Raji (cell line): ENCODE data around the gene SCN4A.

Experiments used
- POLR2A ChIP-seq: IDR thresholded peaks from 2 replicates; pipeline ENCODE4 v1.6.1; 2011; ENCODE audit warnings: low read depth, low read length, control low read depth; ENCODE audit not compliant: insufficient read depth

The SCN4A gene

GRCh38 chr17:63993368-63993985 is 20.8 kb upstream of the SCN4A start:
- no peak for TF ChIP-seq POLR2A

- TF ChIP-seq POLR2A: no peak
These were observed 18.9 kb upstream of the SCN4A start for GRCh38 chr17:63991611-63992010.

DNA sequence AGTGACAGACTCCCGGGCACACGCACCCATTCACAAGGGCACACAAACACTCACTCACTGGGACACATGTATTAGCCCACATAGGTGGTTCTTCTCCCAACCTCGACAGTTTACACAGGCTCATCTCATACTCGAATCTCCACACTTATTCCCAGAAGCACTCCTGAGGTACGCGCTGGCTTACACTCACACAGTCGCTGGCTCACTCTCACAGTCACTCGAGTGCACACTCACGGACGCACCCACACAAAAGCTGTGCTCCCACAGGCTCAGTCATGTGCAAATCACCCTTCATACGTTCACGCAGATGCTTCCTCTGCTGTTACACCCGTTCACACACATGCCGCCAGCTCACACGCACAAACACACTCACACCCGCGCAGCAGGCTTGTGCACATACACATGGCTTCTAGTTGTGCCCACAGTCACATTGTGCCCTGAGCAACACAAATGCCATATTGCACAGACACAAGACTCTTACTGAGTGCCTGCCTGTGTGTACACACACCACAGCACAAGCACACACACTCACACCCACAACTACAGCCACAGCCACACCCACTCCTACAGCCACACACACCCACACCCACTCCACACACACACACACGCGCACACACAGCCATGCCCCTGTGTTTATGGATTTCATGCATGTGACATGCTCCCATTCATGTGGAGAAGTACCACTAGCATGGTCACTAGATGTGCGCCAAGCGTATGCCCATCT is 17.1 kb upstream of the SCN4A start:
- no peak for TF ChIP-seq POLR2A

DNA sequence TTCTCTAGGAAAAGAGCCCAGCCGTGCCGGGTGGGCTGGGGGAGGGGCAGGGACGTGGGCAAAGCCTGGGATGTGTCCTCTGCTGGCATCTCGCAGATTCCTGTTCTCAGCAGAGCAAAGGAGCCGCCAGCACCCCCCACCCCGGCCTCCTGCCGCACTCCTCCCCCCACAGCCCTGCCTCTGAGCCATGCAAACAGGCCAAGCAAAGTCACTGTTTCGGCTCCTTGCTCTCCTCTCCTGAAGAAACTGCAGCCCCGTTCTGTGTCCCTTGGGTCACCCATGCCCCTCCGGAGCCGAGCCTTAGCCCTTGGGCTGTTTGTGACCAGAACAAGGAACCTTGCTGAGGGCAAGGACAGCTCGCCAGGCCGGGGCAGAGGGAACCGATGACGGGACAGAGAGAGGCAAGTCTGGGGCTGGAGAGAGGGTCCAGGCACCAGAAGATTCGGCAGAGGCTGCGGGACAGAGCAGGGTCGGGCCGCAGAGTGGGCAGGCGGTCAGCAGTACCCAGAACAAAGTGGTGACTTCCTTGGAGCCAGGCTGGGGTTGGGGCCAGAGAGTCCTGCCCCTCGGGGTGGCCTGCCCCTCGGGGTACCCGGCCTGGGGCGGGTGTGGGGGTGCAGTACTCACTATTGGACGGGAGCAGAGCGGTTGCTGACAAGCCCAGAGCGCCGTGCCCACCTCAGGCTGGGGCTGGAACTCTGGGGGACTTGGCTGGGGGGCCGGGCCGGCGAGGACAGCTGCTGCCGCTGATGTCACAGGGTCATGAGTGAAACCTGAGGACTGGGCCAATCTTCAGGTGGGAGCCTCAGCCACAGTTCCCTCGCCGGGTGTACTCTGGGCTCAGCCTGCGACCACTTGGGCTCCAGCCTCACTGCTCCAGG is 16.3 kb upstream of the SCN4A start:
- no peak for TF ChIP-seq POLR2A

GRCh38 chr17:63988127-63988478 is 15.4 kb upstream of the SCN4A start:
- TF ChIP-seq POLR2A: no peak

GRCh38 chr17:63987221-63988126 is 14.8 kb upstream of the SCN4A start:
- no peak for TF ChIP-seq POLR2A

DNA sequence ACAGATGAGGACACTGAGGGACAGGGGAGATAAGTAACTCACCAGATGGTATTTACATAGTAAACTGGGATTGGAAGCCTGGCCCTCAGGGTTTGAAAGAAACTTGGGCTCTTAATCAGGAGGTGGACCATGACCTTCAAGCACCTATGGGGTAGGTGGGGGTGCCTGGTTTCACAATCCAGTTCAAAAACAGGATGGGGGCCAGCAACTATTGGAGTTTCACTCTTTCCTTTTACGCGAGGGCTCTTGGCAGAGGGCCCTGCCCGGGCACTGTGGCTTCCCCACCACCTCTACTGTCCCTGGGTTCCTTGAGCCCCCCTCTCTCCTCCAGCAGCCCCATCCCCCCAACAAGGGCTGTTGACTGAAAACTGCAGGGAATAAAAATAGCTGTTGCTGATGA is 14.1 kb upstream of the SCN4A start:
- no peak for TF ChIP-seq POLR2A

GRCh38 chr17:63985387-63986140 is 12.8 kb upstream of the SCN4A start:
- no peak for TF ChIP-seq POLR2A

- TF ChIP-seq POLR2A: no peak
These were observed 12.1 kb upstream of the SCN4A start for GRCh38 chr17:63984651-63985386.

DNA sequence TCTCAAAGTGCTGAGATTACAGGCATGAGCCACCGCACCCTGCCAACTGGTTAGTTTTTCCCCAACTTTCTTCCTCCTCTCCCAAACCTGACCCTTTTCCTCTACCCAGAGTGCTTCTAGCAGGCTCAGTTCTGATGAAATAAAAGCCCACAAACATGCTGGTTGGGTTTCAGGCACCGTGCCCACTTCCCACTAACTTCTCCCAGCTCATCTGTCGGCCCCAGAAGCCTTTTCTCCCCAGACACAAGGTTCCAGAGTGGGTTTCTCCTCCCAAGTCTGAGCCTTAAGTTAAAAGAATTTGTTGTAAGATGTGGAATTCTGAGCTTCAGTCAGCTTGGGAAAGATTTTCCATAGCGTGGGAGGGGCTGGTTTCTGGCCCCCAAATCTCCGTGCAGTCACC is 11.5 kb upstream of the SCN4A start:
- TF ChIP-seq POLR2A: no peak

- TF ChIP-seq POLR2A: no peak
These were observed 10.6 kb upstream of the SCN4A start for GRCh38 chr17:63983320-63983719.

GRCh38 chr17:63978272-63979200 is 5.8 kb upstream of the SCN4A start:
- no peak for TF ChIP-seq POLR2A
